Pancreas (tissue), 10 donors: ENCODE measurements around the gene MAP7. TPM values are rescaled to one million over a fixed set of nuclear protein-coding genes. Genes with fewer than 3 reads are reported as not detected.

ENCODE experiments used
- ATAC-seq, 4 donors: fragments of 200-7000 bp; cut with Tn5 transposase; one replicate each; pipeline versions ENCODE4 v1.8.0 to v1.9.1; 2020; ENCODE audit warnings: mild to moderate bottlenecking in 4 of 4, moderate library complexity in 4 of 4
- DNase-seq, 6 donors: peaks; one replicate each; pipeline ENCODE4 v3.0.0-alpha.2; 2020
- FAIRE-seq: peaks from 2 replicates; lab custom pipeline; 2012; peaks lifted over from hg19 to GRCh38; lab: Jason Lieb, UNC
- H3K27ac ChIP-seq, 4 donors: fragments of 200-600 bp; sonication (generic); 1 replicate in 3 of 4; 2 replicates in 1 of 4; pipeline versions ENCODE4 v1.5.0 to v1.8.0; 2020
- H3K27me3 ChIP-seq, 4 donors: fragments of 200-600 bp; one replicate each; pipeline ENCODE4 v1.8.0; 2021
- H3K36me3 ChIP-seq, 3 donors: fragments of 200-600 bp; sonication (generic) in 1 of 3; one replicate each; pipeline versions ENCODE4 v1.5.0 to v1.8.0; 2020 to 2021
- H3K4me1 ChIP-seq, 3 donors: fragments of 200-600 bp; one replicate each; pipeline ENCODE4 v1.8.0; 2021
- H3K4me3 ChIP-seq, 4 donors: fragments of 200-600 bp; sonication (generic) in 2 of 4; one replicate each; pipeline versions ENCODE4 v1.5.0 to v1.8.0; 2020 to 2021
- H3K9me3 ChIP-seq, 4 donors: fragments of 200-600 bp; one replicate each; pipeline ENCODE4 v1.8.0; 2021
- WGBS, 2 donors: extraction: QIAGEN DNeasy Blood & Tissue Kit; methylation state at CpG; one replicate each; pipeline ENCODE4 v1.1.7; 2013; 5-methylcytosine and 5-hydroxymethylcytosine counted together
- intact Hi-C, 3 donors: fragments of 100-400 bp; cut with DNase I; formaldehyde crosslinking; loops; one replicate each; pipeline versions ENCODE4 v1.11.1 to v1.14.2; 2022
- polyA plus RNA-seq, 2 donors: library from polyadenylated mRNA; stranded (reverse); fragments of 200-250 nt; gene quantifications; one replicate each; pipeline ENCODE4 v1.2.3, GENCODE V29; 2013
- total RNA-seq, 6 donors: library from RNA; stranded (reverse); fragmentation: NEBNext Ultra II Directional in 4 of 6; extraction: Animal tissue kit (Norgen Biotek cat#: 25700) in 4 of 6; gene quantifications; one replicate each; pipeline versions ENCODE4 v1.2.1 to v1.2.4, GENCODE V29; 2021 to 2023
- TF ChIP-seq, protein P1 (sequence below), 4 donors: fragments of 200-600 bp; sonication (generic) in 3 of 4; IDR thresholded peaks; one replicate each; pipeline versions ENCODE4 v1.5.0 to v1.8.0; 2021; ENCODE audit warnings: antibody characterized with exemption in 4 of 4
- donor health status: healthy with polysubstance abuse.
- donor health status: DM: no; HTN: no; CAD: no; lungs with moderate emphysema.
- donor health status: DM: no; HTN: no; CAD: no.
- donor health status: control.
- donor health status: control.
- donor health status: Bipolar disorder and iron deficiency.
- donor health status: DM: yes; HTN: yes; CAD: no.
- donor health status: DM: no; HTN: no; CAD: no.
- donor health status: DM: no; HTN: no; CAD: no.
- donor health status: DM: yes; HTN: yes; CAD: no.

The MAP7 gene
- total and polyA plus RNA-seq, 8 donors, result 10.7 to 37.9 (median 24.9) TPM

GRCh38 chr6:136338486-136338885, 211.7 kb downstream of the MAP7 start:
- DNase-seq (no peak), FAIRE-seq (no peak), ATAC-seq (peak in 1 of 4 donors; percentile 62)
- TF ChIP-seq, protein P1, sequence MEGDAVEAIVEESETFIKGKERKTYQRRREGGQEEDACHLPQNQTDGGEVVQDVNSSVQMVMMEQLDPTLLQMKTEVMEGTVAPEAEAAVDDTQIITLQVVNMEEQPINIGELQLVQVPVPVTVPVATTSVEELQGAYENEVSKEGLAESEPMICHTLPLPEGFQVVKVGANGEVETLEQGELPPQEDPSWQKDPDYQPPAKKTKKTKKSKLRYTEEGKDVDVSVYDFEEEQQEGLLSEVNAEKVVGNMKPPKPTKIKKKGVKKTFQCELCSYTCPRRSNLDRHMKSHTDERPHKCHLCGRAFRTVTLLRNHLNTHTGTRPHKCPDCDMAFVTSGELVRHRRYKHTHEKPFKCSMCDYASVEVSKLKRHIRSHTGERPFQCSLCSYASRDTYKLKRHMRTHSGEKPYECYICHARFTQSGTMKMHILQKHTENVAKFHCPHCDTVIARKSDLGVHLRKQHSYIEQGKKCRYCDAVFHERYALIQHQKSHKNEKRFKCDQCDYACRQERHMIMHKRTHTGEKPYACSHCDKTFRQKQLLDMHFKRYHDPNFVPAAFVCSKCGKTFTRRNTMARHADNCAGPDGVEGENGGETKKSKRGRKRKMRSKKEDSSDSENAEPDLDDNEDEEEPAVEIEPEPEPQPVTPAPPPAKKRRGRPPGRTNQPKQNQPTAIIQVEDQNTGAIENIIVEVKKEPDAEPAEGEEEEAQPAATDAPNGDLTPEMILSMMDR (IDR thresholded peaks at IDR 0.05), result no peak
- Histone ChIP-seq H3K27me3 (no peaks in the 10 kb centered on the region), H3K27ac (no peak overlapping the region), H3K4me1 (peaks cover 0 to 6% (median 0%) of the 10 kb centered on the region in 3 donors), H3K4me3 (no peak overlapping the region), H3K36me3 (no peaks in the 10 kb centered on the region), H3K9me3 (no peaks in the 10 kb centered on the region)
- 77% methylated on average over 4 of the region's 4 CpGs for WGBS, 2 donors
- intact Hi-C loops, result no loop called here

- FAIRE-seq (no peak), ATAC-seq (peak in 1 of 4 donors; percentile 28), DNase-seq (no peak)
- H3K9me3 ChIP-seq, result no peaks in the 10 kb centered on the region
- H3K36me3 ChIP-seq, result no peaks in the 10 kb centered on the region
- H3K27ac ChIP-seq, result no peak overlapping the region
- H3K4me1 ChIP-seq, result peaks cover 0 to 6% (median 0%) of the 10 kb centered on the region in 3 donors
- no peak overlapping the region for H3K4me3 ChIP-seq
- TF ChIP-seq, protein P1 (IDR thresholded peaks at IDR 0.05), result no peak
- intact Hi-C loops, result no loop called here
- H3K27me3 ChIP-seq, result no peaks in the 10 kb centered on the region
- WGBS, 2 donors, result 83 to 84% methylated on average over 3 of the region's 3 CpGs
Observed at GRCh38 chr6:136337606-136338005, 212.6 kb downstream of the MAP7 start.

DNA sequence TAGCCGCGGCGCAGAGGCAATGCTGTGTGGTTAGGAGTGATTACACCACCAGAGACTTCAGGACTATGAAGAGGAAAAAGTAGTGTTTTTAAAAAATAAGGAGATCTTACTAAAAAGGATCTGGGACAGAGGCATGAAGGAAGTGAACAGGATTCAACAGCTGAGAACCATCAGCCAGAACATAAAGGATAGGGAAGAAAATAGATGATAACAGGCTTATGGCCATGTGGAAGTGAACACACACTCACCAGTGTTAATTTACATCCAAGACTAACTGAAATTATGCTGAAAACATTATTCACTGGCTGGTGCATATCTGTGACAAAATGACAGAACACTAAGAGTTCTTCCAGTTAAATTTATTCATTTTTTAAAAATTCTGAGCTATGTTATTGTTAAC, 213.1 kb downstream of the MAP7 start:
- intact Hi-C loops, result no loop called here
- Histone ChIP-seq H3K4me1 (peaks cover 0 to 6% (median 0%) of the 10 kb centered on the region in 3 donors), H3K27ac (no peak overlapping the region), H3K27me3 (no peaks in the 10 kb centered on the region), H3K4me3 (no peak overlapping the region), H3K9me3 (no peaks in the 10 kb centered on the region), H3K36me3 (no peaks in the 10 kb centered on the region)
- TF ChIP-seq, protein P1 (IDR thresholded peaks at IDR 0.05), result no peak
- WGBS, 2 donors, result 32 to 40% methylated on average over 3 of the region's 3 CpGs
- FAIRE-seq (no peak), ATAC-seq (no peak), DNase-seq (no peak)

- FAIRE-seq, result no peak
- 87% methylated on average over 12 of the region's 12 CpGs for WGBS, 2 donors
- no peak overlapping the region for H3K27ac ChIP-seq
Observed at GRCh38 chr6:136335736-136336363, 214.4 kb downstream of the MAP7 start.

DNA sequence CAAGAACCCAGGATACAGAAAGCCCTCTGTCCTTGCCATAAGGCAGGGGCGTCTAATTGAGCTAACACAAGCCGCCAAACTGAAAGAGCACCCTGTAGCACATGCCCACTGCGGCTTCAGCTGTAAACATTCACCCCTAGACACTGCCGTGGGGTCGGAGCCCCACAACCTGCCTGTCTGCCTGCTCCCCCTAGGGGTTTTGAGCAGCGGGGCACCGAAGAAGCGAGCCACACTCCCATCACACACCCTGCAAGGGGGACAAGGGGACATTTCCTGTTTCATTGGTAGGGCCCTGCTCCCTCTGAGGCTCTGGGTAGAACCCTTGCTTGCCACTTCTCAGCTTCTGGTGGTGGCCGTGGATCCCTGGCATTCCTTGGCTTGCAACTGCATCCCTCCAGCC, 215.4 kb downstream of the MAP7 start:
- FAIRE-seq (no peak), ATAC-seq (no peak), DNase-seq (no peak)
- Histone ChIP-seq H3K27ac (no peak overlapping the region), H3K27me3 (no peaks in the 10 kb centered on the region), H3K4me1 (peaks cover 0 to 6% (median 0%) of the 10 kb centered on the region in 3 donors), H3K9me3 (no peaks in the 10 kb centered on the region), H3K4me3 (no peak overlapping the region), H3K36me3 (no peaks in the 10 kb centered on the region)
- intact Hi-C loops, result no loop called here
- TF ChIP-seq, protein P1 (IDR thresholded peaks at IDR 0.05), result no peak
- 59 to 62% methylated on average over 9 of the region's 9 CpGs for WGBS, 2 donors

More at GRCh38 chr6:136335736-136336363, 214.4 kb downstream of the MAP7 start:
- no peaks in the 10 kb centered on the region for H3K27me3 ChIP-seq
- DNase-seq (no peak), ATAC-seq (no peak)
- TF ChIP-seq, protein P1 (IDR thresholded peaks at IDR 0.05), result no peak
- H3K4me3 ChIP-seq, result no peak overlapping the region
- no peaks in the 10 kb centered on the region for H3K36me3 ChIP-seq
- H3K9me3 ChIP-seq, result no peaks in the 10 kb centered on the region
- intact Hi-C loops, result no loop called here
- peaks cover 0 to 6% (median 0%) of the 10 kb centered on the region in 3 donors for H3K4me1 ChIP-seq
